SK-N-SH (cell line): ENCODE measurements around the gene TMEM255B. TPM values are rescaled to one million over a fixed set of nuclear protein-coding genes. Genes with fewer than 3 reads are reported as not detected.

ENCODE experiments used
- CTCF ChIA-PET: fragments of 300-600, 350-600 bp; formaldehyde crosslinking; extraction: SDS; loops from one replicate; lab custom pipeline; 2021; lab: Yijun Ruan, JAX
- POLR2A ChIA-PET: fragments of 350-600 bp; sonication (Branson Sonifier 250); formaldehyde crosslinking; extraction: SDS; loops from one replicate; lab custom pipeline; 2020; ENCODE audit warnings: antibody characterized with exemption, inconsistent platforms; lab: Yijun Ruan, JAX
- DNase-seq: peaks from one replicate; pipeline ENCODE4 v3.0.0; 2012
- H2AFZ ChIP-seq: fragments of 200-600 bp; sonication (generic); 2 replicates; pipeline ENCODE4 v1.8.1; 2016; ENCODE audit warnings: antibody characterized with exemption, mild to moderate bottlenecking, low read depth
- H3F3A ChIP-seq: fragments of 200-600 bp; sonication (generic); replicated peaks from 2 replicates; pipeline ENCODE3; 2016; ENCODE audit warnings: antibody characterized with exemption, mild to moderate bottlenecking; ENCODE audit not compliant: insufficient read depth
- H3K27ac ChIP-seq, 2 experiments: fragments of 200-500 bp in 1 of 2; fragments of 200-600 bp in 1 of 2; sonication (Bioruptor generic) in 1 of 2; sonication (generic), shearing (Covaris generic) in 1 of 2; 2 replicates each; pipeline versions ENCODE4 v1.5.1 to v1.6.1; 2014 to 2016; ENCODE audit warnings: low read depth in 2 of 2, inconsistent platforms in 1 of 2, low read length in 1 of 2, mild to moderate bottlenecking in 1 of 2, mixed read lengths in 1 of 2
- H3K27me3 ChIP-seq: fragments of 200-600 bp; sonication (generic), shearing (Covaris generic); 2 replicates; pipeline ENCODE4 v1.6.1; 2016; ENCODE audit warnings: mixed run types; ENCODE audit not compliant: insufficient read depth
- H3K36me3 ChIP-seq, 2 experiments: fragments of 200-500 bp in 1 of 2; fragments of 200-600 bp in 1 of 2; sonication (Bioruptor generic) in 1 of 2; sonication (generic) in 1 of 2; replicated peaks in 1 of 2; 2 replicates each; pipeline versions ENCODE3 to v1.5.1; 2014 to 2016; ENCODE audit warnings: low read length in 1 of 2, mild to moderate bottlenecking in 1 of 2; ENCODE audit not compliant: insufficient read depth in 2 of 2, control insufficient read depth in 1 of 2
- H3K4me1 ChIP-seq, 2 experiments: fragments of 200-500 bp in 1 of 2; fragments of 200-600 bp in 1 of 2; sonication (Bioruptor generic) in 1 of 2; sonication (generic), shearing (Covaris generic) in 1 of 2; 2 replicates each; pipeline versions ENCODE4 v1.5.1 to v1.6.1; 2014 to 2016; ENCODE audit warnings: low read depth in 1 of 2, low read length in 1 of 2, mixed run types in 1 of 2; ENCODE audit not compliant: insufficient read depth in 2 of 2, control insufficient read depth in 1 of 2
- H3K4me2 ChIP-seq: fragments of 200-600 bp; sonication (generic), shearing (Covaris generic); 2 replicates; pipeline ENCODE4 v1.6.1; 2017; ENCODE audit warnings: mixed run types
- H3K4me3 ChIP-seq, 2 experiments: fragments of 200-500 bp in 1 of 2; fragments of 200-600 bp in 1 of 2; sonication (Bioruptor generic) in 1 of 2; sonication (generic), shearing (Covaris generic) in 1 of 2; 2 replicates each; pipeline versions ENCODE4 v1.5.1 to v1.8.1; 2014 to 2016; ENCODE audit warnings: low read depth in 2 of 2, inconsistent platforms in 1 of 2, low read length in 1 of 2, mild to moderate bottlenecking in 1 of 2, mixed read lengths in 1 of 2, moderate library complexity in 1 of 2
- H3K79me2 ChIP-seq: fragments of 200-600 bp; sonication (generic); 2 replicates; pipeline ENCODE4 v1.8.1; 2017; ENCODE audit warnings: mild to moderate bottlenecking; ENCODE audit not compliant: insufficient read depth
- H3K9ac ChIP-seq: fragments of 200-600 bp; sonication (generic); 2 replicates; pipeline ENCODE4 v1.6.1; 2017; ENCODE audit warnings: mixed run types
- H3K9me2 ChIP-seq: fragments of 200-600 bp; sonication (generic); 2 replicates; pipeline ENCODE4 v1.6.1; 2017; ENCODE audit warnings: mixed run types
- H3K9me3 ChIP-seq: fragments of 200-600 bp; sonication (generic); 2 replicates; pipeline ENCODE4 v1.6.1; 2017; ENCODE audit warnings: mixed run types, mild to moderate bottlenecking, moderate library complexity
- H4K20me1 ChIP-seq: fragments of 200-600 bp; sonication (generic); 2 replicates; pipeline ENCODE4 v1.6.1; 2017; ENCODE audit warnings: mild to moderate bottlenecking, mixed run types; ENCODE audit not compliant: insufficient read depth
- CHD2 ChIP-seq: fragments of 150-350 bp; IDR thresholded peaks from 2 replicates; pipeline ENCODE4 v1.6.1; 2018; ENCODE audit warnings: low read length; ENCODE audit not compliant: partially characterized antibody
- FOXJ3 ChIP-seq: sonication (generic); formaldehyde crosslinking; IDR thresholded peaks from 2 replicates; pipeline ENCODE4 v1.5.1; 2020; ENCODE audit warnings: mild to moderate bottlenecking, missing genetic modification reagents
- FOXM1 ChIP-seq: IDR thresholded peaks from 2 replicates; pipeline ENCODE4 v1.4.0; 2012; ENCODE audit warnings: low read depth, mild to moderate bottlenecking
- GABPA ChIP-seq: IDR thresholded peaks from 2 replicates; pipeline ENCODE4 v1.4.0; 2012; ENCODE audit warnings: low read depth, mild to moderate bottlenecking
- MAX ChIP-seq: IDR thresholded peaks from 2 replicates; pipeline ENCODE4 v1.4.0; 2012; ENCODE audit warnings: low read depth
- MXI1 ChIP-seq: IDR thresholded peaks from 2 replicates; pipeline ENCODE4 v1.6.1; 2012; ENCODE audit warnings: mild to moderate bottlenecking, low read depth, low read length, improper control_type of control experiment
- NFIC ChIP-seq: IDR thresholded peaks from 2 replicates; pipeline ENCODE4 v1.4.0; 2012; ENCODE audit warnings: borderline replicate concordance
- NRF1 ChIP-seq: IDR thresholded peaks from 2 replicates; pipeline ENCODE4 v1.6.1; 2012; ENCODE audit warnings: low read depth, mild to moderate bottlenecking, low read length
- PBX3 ChIP-seq: IDR thresholded peaks from 2 replicates; pipeline ENCODE4; 2012
- POLR2AphosphoS5 ChIP-seq: IDR thresholded peaks from 2 replicates; pipeline ENCODE4 v1.6.1; 2012; ENCODE audit warnings: low read depth, low read length
- RCOR1 ChIP-seq: fragments of 150-350 bp; IDR thresholded peaks from 2 replicates; pipeline ENCODE4 v1.6.1; 2017; ENCODE audit warnings: antibody characterized with exemption, low read length
- REST ChIP-seq: IDR thresholded peaks from 2 replicates; pipeline ENCODE4 v1.6.1; 2012; ENCODE audit warnings: mild to moderate bottlenecking, low read depth, low read length, moderate library complexity
- RFX5 ChIP-seq: IDR thresholded peaks from 2 replicates; pipeline ENCODE4 v1.6.1; 2012; ENCODE audit warnings: mild to moderate bottlenecking, improper control_type of control experiment, low read length
- SIN3A ChIP-seq: IDR thresholded peaks from 2 replicates; pipeline ENCODE4 v1.6.1; 2012; ENCODE audit warnings: low read depth, mild to moderate bottlenecking, low read length, moderate library complexity, borderline replicate concordance
- SMC3 ChIP-seq: IDR thresholded peaks from 2 replicates; pipeline ENCODE4 v1.6.1; 2012; ENCODE audit warnings: low read depth, low read length, improper control_type of control experiment
- TCF12 ChIP-seq: IDR thresholded peaks from 2 replicates; pipeline ENCODE4 v1.4.0; 2012
- TEAD4 ChIP-seq: IDR thresholded peaks from 2 replicates; pipeline ENCODE4 v1.4.0; 2012; ENCODE audit warnings: mild to moderate bottlenecking, borderline replicate concordance; ENCODE audit not compliant: insufficient read depth
- YY1 ChIP-seq: IDR thresholded peaks from 2 replicates; pipeline ENCODE4 v1.4.0; 2012; ENCODE audit warnings: low read depth, mild to moderate bottlenecking
- WGBS: methylation state at CpG from one replicate; pipeline ENCODE4 v1.1.6; 2017; ENCODE audit warnings: low lambda C conversion rate; 5-methylcytosine and 5-hydroxymethylcytosine counted together
- polyA plus RNA-seq, 3 experiments: library from polyadenylated mRNA; depleted of rRNA; stranded (reverse); fragments of >200 nt; gene quantifications; 2 replicates each; pipeline ENCODE4 v1.2.3, GENCODE V29; 2012
- TF ChIP-seq, protein P1 (sequence below): IDR thresholded peaks from 2 replicates; pipeline ENCODE4 v1.4.0; 2012; ENCODE audit warnings: low read depth, borderline replicate concordance

TMEM255B gene
- polyA plus RNA-seq, 1 of the 3 experiments (the other 2 are of a cell fraction) = 14.8 TPM

DNA sequence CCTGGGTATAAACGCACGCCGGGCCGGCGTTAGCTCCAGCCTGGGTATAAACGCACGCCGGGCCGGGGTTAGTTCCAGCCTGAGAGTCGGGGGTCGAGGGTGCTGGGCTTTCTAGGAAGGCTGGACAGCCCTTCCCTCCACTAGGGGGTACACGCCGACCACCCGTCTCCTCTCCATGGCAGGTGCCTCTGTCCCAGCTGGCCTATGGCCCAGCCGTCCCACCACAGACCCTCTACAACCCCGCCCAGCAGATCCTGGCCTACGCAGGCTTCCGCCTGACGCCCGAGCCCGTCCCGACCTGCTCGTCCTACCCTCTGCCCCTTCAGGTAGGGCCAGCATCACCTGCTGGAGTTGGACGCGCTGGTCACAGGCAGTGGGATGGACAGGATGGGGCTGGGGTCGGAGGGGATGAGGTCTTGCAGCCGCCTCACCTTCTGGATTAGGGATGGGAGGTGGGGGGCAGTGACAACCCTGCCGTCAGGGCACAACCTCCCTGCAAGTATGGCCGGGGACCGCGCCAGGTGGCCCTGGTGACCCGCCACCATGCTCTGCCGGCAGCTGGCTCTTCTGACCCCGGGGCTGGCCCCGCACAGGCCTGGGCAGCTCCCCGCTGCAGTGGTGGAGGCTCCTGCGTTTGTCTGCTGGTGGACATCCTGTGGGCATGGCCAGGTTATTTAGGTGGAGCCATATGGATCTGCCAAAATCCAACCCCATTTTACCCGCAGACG, 45.8 kb downstream of the TMEM255B start:
- H3K27ac ChIP-seq = no peak overlapping the region
- H2AFZ ChIP-seq = no peak overlapping the region
- TF ChIP-seq PBX3 (no peak), NRF1 (no peak), SIN3A (no peak), YY1 (no peak), REST (no peak), CHD2 (no peak), RCOR1 (no peak), TEAD4 (no peak), POLR2AphosphoS5 (no peak), FOXJ3 (CRISPR knock-in tag) (no peak), GABPA (no peak), FOXM1 (no peak), SMC3 (no peak), MAX (no peak), RFX5 (no peak), TCF12 (no peak), NFIC (no peak), MXI1 (no peak)
- TF ChIP-seq, protein P1, sequence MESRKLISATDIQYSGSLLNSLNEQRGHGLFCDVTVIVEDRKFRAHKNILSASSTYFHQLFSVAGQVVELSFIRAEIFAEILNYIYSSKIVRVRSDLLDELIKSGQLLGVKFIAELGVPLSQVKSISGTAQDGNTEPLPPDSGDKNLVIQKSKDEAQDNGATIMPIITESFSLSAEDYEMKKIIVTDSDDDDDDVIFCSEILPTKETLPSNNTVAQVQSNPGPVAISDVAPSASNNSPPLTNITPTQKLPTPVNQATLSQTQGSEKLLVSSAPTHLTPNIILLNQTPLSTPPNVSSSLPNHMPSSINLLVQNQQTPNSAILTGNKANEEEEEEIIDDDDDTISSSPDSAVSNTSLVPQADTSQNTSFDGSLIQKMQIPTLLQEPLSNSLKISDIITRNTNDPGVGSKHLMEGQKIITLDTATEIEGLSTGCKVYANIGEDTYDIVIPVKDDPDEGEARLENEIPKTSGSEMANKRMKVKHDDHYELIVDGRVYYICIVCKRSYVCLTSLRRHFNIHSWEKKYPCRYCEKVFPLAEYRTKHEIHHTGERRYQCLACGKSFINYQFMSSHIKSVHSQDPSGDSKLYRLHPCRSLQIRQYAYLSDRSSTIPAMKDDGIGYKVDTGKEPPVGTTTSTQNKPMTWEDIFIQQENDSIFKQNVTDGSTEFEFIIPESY = no peak
- WGBS = 88% methylated on average over 24 of the region's 39 CpGs
- ChIA-PET POLR2A (no interaction called here), CTCF (no interaction called here)
- no peaks in the 10 kb centered on the region for H3K9me2 ChIP-seq
- no peak overlapping the region for H3K9ac ChIP-seq
- H3K4me3 ChIP-seq = no peak overlapping the region
- H4K20me1 ChIP-seq = no peaks in the 10 kb centered on the region
- H3K4me2 ChIP-seq = no peak overlapping the region
- DNase-seq = no peak
- no peaks in the 10 kb centered on the region for H3K36me3 ChIP-seq
- no peaks in the 10 kb centered on the region for H3K79me2 ChIP-seq
- H3K4me1 ChIP-seq = peaks cover 0 to 13% of the 10 kb centered on the region in 2 experiments; a peak in 1 of 4 replicates
- H3K9me3 ChIP-seq = no peaks in the 10 kb centered on the region
- no peaks in the 10 kb centered on the region for H3K27me3 ChIP-seq
- H3F3A ChIP-seq = no peaks in the 10 kb centered on the region
